Astrocyte of the spinal cord (primary cell): Measurements from ENCODE around the gene ILF3.

Experiments used
- DNase-seq: peaks from one replicate; pipeline ENCODE4 v3.0.0; 2011; ENCODE audit warnings: low read depth, low spot score
- H3K4me3 ChIP-seq: 2 replicates; pipeline ENCODE4 v1.5.1; 2011; ENCODE audit warnings: low read depth, mild to moderate bottlenecking, low read length, moderate library complexity
- CTCF ChIP-seq: IDR thresholded peaks from 2 replicates; pipeline ENCODE4 v1.5.1; 2012; ENCODE audit warnings: low read depth, mild to moderate bottlenecking, low read length, inconsistent platforms
- in situ Hi-C: cut with HindIII; loops from 2 replicates; pipeline ENCODE4 v1.10.0; 2017; ENCODE audit warnings: low sequenced_read_pairs

The ILF3 gene

GRCh38 chr19:10692673-10693264 is 38.6 kb downstream of the ILF3 start:
- TF ChIP-seq CTCF, result no peak
- in situ Hi-C loops, result no loop called here
- no peak for DNase-seq
- H3K4me3 ChIP-seq, result no peak overlapping the region

GRCh38 chr19:10694706-10695307 is 40.7 kb downstream of the ILF3 start:
- no peak overlapping the region for H3K4me3 ChIP-seq
- DNase-seq, result no peak
- no peak for TF ChIP-seq CTCF
- in situ Hi-C loops, result no loop called here

- DNase-seq, result peak; percentile 93
- TF ChIP-seq CTCF, result no peak
- peak overlapping the region; percentile 12 for H3K4me3 ChIP-seq
- in situ Hi-C loops, result no loop called here
Observed at GRCh38 chr19:10695401-10696398, 41.6 kb downstream of the ILF3 start.

- in situ Hi-C loops, result no loop called here
- H3K4me3 ChIP-seq, result no peak overlapping the region
- peak; percentile 61 for TF ChIP-seq CTCF
- DNase-seq, result peak; percentile 48
Observed at GRCh38 chr19:10699650-10700335, 45.6 kb downstream of the ILF3 start.

- in situ Hi-C loops, result no loop called here
- no peak for TF ChIP-seq CTCF
- peak overlapping the region; percentile 91 for H3K4me3 ChIP-seq
- no peak for DNase-seq
Observed at GRCh38 chr19:10701955-10702525, 47.9 kb downstream of the ILF3 start.

- no peak overlapping the region for H3K4me3 ChIP-seq
- in situ Hi-C loops, result no loop called here
Observed at GRCh38 chr19:10706990-10707389, 52.8 kb downstream of the ILF3 start.

More at GRCh38 chr19:10706990-10707389, 52.8 kb downstream of the ILF3 start:
- DNase-seq, result no peak
- no peak for TF ChIP-seq CTCF
